Right lobe of liver (tissue), 6 donors: ENCODE data around the gene ELFN1. TPM values are rescaled to one million over a fixed set of nuclear protein-coding genes. Genes with fewer than 3 reads are reported as not detected.

ENCODE experiments used
- ATAC-seq, 4 donors: fragments of 200-7000 bp; cut with Tn5 transposase; one replicate each; pipeline ENCODE4 v1.9.1; 2020; ENCODE audit warnings: mild to moderate bottlenecking in 4 of 4, moderate library complexity in 4 of 4
- DNase-seq, 3 donors: peaks; one replicate each; pipeline ENCODE4 v3.0.0-alpha.2; 2020
- H3K27ac ChIP-seq, 3 donors: fragments of 200-600 bp; one replicate each; pipeline ENCODE4 v1.8.0; 2022
- H3K27me3 ChIP-seq, 2 donors: fragments of 200-600 bp; one replicate each; pipeline ENCODE4 v1.8.0; 2022
- H3K36me3 ChIP-seq, 4 donors: fragments of 200-600 bp; sonication (generic) in 1 of 4; one replicate each; pipeline versions ENCODE4 v1.5.1 to v1.8.0; 2017 to 2022; ENCODE audit warnings: control low read depth in 1 of 4
- H3K4me1 ChIP-seq, 4 donors: fragments of 200-600 bp; sonication (generic) in 1 of 4; one replicate each; pipeline versions ENCODE4 v1.5.1 to v1.8.0; 2017 to 2022; ENCODE audit warnings: control low read depth in 1 of 4
- H3K4me3 ChIP-seq, 3 donors: fragments of 200-600 bp; one replicate each; pipeline ENCODE4 v1.8.0; 2022
- H3K9me3 ChIP-seq, 4 donors: fragments of 200-600 bp; sonication (generic) in 1 of 4; one replicate each; pipeline versions ENCODE4 v1.5.1 to v1.8.0; 2017 to 2022; ENCODE audit warnings: control low read depth in 1 of 4
- CTCF ChIP-seq, 4 donors: fragments of 200-600 bp in 3 of 4; fragments of 450-650 bp in 1 of 4; IDR thresholded peaks; one replicate each; pipeline versions ENCODE4 v1.5.1 to v1.8.0; 2016 to 2022; ENCODE audit warnings: antibody characterized with exemption in 4 of 4, mild to moderate bottlenecking in 2 of 4
- POLR2A ChIP-seq: fragments of 450-650 bp; IDR thresholded peaks from one replicate; pipeline ENCODE4 v1.6.1; 2017; ENCODE audit warnings: antibody characterized with exemption, mild to moderate bottlenecking
- WGBS: methylation state at CpG from one replicate; pipeline ENCODE4 v1.1.6; 2018; ENCODE audit warnings: low coverage, low lambda C conversion rate; ENCODE audit not compliant: insufficient coverage; ENCODE audit errors: missing lambda C conversion rate; 5-methylcytosine and 5-hydroxymethylcytosine counted together
- intact Hi-C, 2 donors: fragments of 100-400 bp; cut with DNase I; formaldehyde crosslinking; loops; one replicate each; pipeline versions ENCODE4 v1.11.2 to v1.14.1; 2022
- total RNA-seq, 6 experiments: library from RNA; depleted of rRNA in 2 of 6; stranded (reverse); fragments of >200 nt in 2 of 6; fragmentation: NEBNext Ultra II Directional in 3 of 6; extraction: Animal tissue kit (Norgen Biotek cat#: 25700) in 3 of 6; gene quantifications; one replicate each; pipeline versions ENCODE4 v1.1.0 to v1.2.4, GENCODE V29; 2016 to 2023
- donor health status: DM: no; HTN: yes; CAD: no.
- donor health status: DM: no; HTN: no; CAD: no.
- donor health status: DM: no; HTN: no; CAD: no.
- donor health status: DM: no; HTN: yes; CAD: no.
- donor health status: DM: no; HTN: yes; CAD: no.

ELFN1 gene
- total RNA-seq, 6 experiments from 2014 or later = 5.4 to 13.0 (median 7.5) TPM

- no peak for TF ChIP-seq POLR2A
- no peaks in the 10 kb centered on the region for H3K36me3 ChIP-seq
- peak in 2 of 3 donors; percentile 43 to 44 for DNase-seq
- intact Hi-C loops = no loop called here
- H3K27ac ChIP-seq = no peak overlapping the region
- no peaks in the 10 kb centered on the region for H3K4me1 ChIP-seq
- H3K9me3 ChIP-seq = no peaks in the 10 kb centered on the region
- WGBS = 70% methylated on average over 6 of the region's 31 CpGs
- no peak overlapping the region for H3K4me3 ChIP-seq
- no peaks in the 10 kb centered on the region for H3K27me3 ChIP-seq
- ATAC-seq = no peak
Observed at GRCh38 chr7:1694611-1695511, 24.8 kb downstream of the ELFN1 start.

GRCh38 chr7:1695800-1696454 lies 25.9 kb downstream of the ELFN1 start:
- H3K27ac ChIP-seq = no peak overlapping the region
- no peak for ATAC-seq

GRCh38 chr7:1696671-1697498 lies 26.8 kb downstream of the ELFN1 start:
- DNase-seq (peak in 2 of 3 donors; percentile 31 to 44), ATAC-seq (peak in 1 of 4 donors; percentile 27)
- H3K27ac ChIP-seq = no peak overlapping the region
- H3K9me3 ChIP-seq = no peaks in the 10 kb centered on the region
- no peaks in the 10 kb centered on the region for H3K27me3 ChIP-seq
- no peaks in the 10 kb centered on the region for H3K4me1 ChIP-seq
- intact Hi-C loops = no loop called here
- no peak overlapping the region for H3K4me3 ChIP-seq
- WGBS = 63% methylated on average over 6 of the region's 28 CpGs
- H3K36me3 ChIP-seq = no peaks in the 10 kb centered on the region
- TF ChIP-seq CTCF (IDR thresholded peaks at IDR 0.05) = no peak
- TF ChIP-seq POLR2A = no peak

More at GRCh38 chr7:1695800-1696454, 25.9 kb downstream of the ELFN1 start:
- Histone ChIP-seq H3K9me3 (no peaks in the 10 kb centered on the region), H3K4me3 (no peak overlapping the region), H3K36me3 (no peaks in the 10 kb centered on the region), H3K4me1 (no peaks in the 10 kb centered on the region), H3K27me3 (no peaks in the 10 kb centered on the region)
- 81% methylated on average over 10 of the region's 11 CpGs for WGBS
- TF ChIP-seq CTCF (IDR thresholded peaks at IDR 0.05) (no peak), POLR2A (no peak)
- DNase-seq = peak in 1 of 3 donors; percentile 12
- intact Hi-C loops = no loop called here

- intact Hi-C loops = no loop called here
- WGBS = 74% methylated on average over 7 of the region's 18 CpGs
- TF ChIP-seq POLR2A (no peak), CTCF (IDR thresholded peaks at IDR 0.05) (no peak)
- no peak overlapping the region for H3K27ac ChIP-seq
- H3K4me3 ChIP-seq = no peak overlapping the region
- ATAC-seq (no peak), DNase-seq (peak in 1 of 3 donors; percentile 18)
- no peaks in the 10 kb centered on the region for H3K27me3 ChIP-seq
- no peaks in the 10 kb centered on the region for H3K4me1 ChIP-seq
- no peaks in the 10 kb centered on the region for H3K36me3 ChIP-seq
- peaks cover 0 to 3% (median 1%) of the 10 kb centered on the region in 4 donors for H3K9me3 ChIP-seq
Observed at GRCh38 chr7:1697499-1698125, 27.5 kb downstream of the ELFN1 start.
